HG02885 (cell line): ENCODE data around the gene RCSD1.
A peak's percentile ranks its signal among the peaks of the same experiment; 100 is the strongest.
"Not testable (repeated sequence)": the region's sequence is repeated elsewhere in the genome, so short reads cannot be mapped to it uniquely, and the experiment has no call there.

Source experiments
- ATAC-seq: cut with Tn5 transposase; IDR thresholded peaks from one replicate; pipeline ENCODE4 v1.9.1; 2021; ENCODE audit warnings: mild to moderate bottlenecking; ENCODE audit not compliant: unreplicated experiment, poor library complexity

Gene RCSD1, protein sequence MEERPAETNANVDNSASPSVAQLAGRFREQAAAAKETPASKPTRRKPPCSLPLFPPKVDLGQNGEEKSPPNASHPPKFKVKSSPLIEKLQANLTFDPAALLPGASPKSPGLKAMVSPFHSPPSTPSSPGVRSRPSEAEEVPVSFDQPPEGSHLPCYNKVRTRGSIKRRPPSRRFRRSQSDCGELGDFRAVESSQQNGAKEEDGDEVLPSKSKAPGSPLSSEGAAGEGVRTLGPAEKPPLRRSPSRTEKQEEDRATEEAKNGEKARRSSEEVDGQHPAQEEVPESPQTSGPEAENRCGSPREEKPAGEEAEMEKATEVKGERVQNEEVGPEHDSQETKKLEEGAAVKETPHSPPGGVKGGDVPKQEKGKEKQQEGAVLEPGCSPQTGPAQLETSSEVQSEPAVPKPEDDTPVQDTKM

DNA sequence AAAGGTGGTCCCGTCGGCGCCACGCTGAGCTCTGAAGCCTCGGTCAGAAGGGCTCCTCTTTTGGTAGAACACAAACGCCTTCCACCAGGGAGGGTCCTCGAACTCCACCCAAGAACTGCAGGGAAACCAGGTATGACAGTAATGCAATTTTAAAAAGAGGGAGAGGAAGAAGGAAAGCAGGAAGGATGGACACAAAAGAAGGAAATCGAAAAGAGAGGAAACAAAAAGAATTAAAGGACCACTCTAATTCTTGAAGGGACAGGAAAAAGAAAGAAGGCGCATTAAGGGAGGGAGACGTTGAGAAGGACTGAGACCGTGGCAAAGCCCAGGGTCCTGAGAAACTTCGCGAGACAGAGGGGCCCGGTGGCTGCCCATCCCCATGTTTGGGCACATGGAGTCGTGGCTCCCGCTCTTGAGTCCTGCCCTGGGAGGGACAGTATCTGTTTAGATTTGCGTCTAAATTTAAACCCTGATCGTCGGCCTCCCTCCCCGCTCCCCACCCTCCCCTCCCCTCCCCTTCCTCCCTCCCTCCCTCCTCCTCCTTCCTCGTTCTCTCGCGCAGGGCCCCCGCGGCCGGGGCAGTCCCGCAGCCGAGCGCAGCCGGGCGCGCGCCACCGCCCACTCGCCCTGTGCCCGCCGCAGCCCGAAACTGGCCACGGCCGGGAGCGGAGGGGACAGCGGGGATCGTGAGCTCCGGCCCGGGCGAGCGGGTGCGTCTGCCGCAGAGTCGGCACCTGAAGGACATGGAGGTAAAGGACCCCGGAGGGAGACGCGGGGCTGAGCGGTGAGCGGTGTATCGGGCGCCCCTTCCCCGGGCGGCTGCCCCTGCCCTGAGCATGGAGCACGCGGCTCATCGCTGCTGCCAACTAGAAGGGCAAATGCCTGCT is at the start of gene RCSD1:
Gene RCSD1, plus strand, starts transcription at position 552 of the 887 bp plus-strand sequence. Its CDS starts 192 bp downstream, at position 744.
- peak; percentile 35 for ATAC-seq

DNA sequence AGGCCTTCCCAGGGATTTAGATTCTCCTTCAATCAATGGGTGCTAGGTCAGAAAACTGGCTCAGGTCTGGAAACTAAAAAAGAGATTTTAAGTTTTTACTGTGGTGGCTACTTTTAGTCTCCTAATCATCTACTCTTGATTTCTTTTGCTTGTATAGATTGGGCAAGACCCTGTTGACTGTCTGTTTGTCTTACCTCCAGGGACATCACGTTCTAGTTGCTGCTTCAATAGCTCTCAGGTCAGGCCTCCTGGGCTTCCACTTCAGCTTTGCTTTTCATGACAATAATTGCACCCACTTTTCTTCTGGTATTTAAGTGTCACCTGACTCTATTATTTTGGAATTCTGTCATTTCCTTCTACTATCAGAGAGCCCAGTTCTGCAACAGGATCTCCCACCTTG is 48.0 kb upstream of the RCSD1 start:
- ATAC-seq, result no peak

DNA sequence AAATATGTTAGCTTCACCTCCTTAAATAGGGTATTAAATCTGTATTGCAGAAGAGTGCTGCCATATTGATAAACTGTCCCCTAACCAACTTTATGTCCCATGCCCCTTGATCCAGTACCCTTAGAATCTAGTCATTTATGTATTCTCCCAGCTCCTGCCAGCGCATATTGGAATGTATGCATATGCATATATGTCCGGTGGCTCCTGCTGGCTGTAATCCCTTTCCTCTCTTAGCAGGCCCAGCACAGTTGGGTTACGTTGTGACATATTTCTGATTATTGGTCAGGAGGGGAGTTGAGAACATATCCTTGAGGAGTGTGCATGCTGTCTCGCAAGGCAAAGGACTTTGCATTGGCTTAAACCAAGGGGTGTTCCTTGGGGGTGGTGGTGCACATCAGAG is 47.3 kb upstream of the RCSD1 start:
- no peak for ATAC-seq

- ATAC-seq, result no peak
Observed at GRCh38 chr1:167584581-167584980, 45.5 kb upstream of the RCSD1 start.

DNA sequence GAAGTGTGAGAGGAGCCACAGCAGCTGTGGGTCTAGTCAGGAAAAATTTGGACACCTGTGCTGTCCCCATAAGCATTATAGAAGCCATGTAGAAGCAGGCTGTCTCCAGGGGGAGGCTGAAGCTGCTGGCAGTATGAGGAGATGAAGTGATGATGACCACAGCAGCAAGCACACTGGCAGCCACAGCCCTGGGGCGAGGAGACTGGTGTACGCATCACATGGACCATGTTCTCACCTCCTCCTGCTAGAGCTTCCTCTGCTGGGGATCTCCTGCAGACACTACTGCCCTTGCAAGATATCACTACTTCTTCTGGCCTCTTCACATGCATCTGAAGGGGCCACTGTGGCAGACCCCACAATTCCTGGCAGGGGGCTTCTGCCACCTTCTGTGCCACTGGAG is 42.7 kb upstream of the RCSD1 start:
- no peak for ATAC-seq

- no peak for ATAC-seq
Observed at GRCh38 chr1:167587872-167588271, 42.2 kb upstream of the RCSD1 start.

GRCh38 chr1:167588361-167588760 is 41.7 kb upstream of the RCSD1 start:
- ATAC-seq, result no peak

DNA sequence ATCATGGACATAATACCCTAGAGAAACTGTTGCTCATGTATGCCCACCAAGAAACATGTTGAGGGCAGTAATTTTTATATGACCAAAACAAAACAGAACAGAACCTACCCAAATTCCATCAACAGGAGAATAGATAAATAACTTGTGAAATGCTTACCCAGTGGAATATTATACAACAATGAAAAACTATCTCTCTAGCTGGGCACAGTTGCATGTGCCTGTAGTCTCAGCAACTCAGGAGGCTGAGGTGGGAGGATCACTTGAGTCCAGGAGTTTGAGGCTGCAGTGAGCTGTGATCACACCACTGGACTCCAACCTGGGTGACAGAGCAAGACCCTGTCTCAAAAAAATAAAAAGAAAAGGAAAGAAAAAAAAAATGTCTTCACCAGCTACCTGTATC is 37.6 kb upstream of the RCSD1 start:
- ATAC-seq, result no peak

DNA sequence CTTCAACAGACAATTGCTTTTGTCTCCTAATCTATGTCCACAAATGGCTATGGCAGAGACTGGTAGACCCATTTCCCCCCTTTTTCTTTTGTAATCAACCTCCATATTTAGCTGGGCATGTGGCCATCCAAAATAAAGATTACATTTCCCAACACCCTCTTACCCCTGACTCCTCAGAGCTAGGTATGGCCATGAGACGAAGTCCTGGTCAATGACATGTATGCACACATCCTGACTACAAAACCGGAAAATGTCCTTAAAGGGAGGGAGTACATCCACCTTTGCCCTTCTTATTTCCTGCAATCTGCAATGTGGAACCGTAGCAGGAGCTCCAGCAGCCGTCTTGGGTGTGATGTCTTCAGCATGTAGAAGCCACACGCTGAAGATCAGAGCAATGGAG is 36.2 kb upstream of the RCSD1 start:
- ATAC-seq, result no peak

DNA sequence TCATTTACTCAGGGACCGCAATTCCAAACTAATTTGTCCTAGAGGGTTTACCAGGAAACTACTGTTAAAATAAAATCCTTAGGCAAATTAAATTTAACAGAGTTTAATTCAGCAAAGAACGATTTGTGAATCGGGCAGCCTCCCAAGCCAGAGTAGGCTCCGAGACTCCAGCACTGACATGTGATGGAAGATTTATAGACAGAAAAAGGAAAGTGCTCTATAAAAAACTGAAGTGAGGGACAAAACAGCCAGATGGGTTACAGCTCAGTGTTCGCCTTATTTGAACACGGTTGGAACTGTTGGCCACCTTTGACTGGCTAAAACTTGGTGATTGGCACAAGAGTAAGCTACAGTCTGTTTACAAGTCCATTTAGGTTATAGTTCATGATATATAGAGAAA is 35.2 kb upstream of the RCSD1 start:
- ATAC-seq, result no peak

DNA sequence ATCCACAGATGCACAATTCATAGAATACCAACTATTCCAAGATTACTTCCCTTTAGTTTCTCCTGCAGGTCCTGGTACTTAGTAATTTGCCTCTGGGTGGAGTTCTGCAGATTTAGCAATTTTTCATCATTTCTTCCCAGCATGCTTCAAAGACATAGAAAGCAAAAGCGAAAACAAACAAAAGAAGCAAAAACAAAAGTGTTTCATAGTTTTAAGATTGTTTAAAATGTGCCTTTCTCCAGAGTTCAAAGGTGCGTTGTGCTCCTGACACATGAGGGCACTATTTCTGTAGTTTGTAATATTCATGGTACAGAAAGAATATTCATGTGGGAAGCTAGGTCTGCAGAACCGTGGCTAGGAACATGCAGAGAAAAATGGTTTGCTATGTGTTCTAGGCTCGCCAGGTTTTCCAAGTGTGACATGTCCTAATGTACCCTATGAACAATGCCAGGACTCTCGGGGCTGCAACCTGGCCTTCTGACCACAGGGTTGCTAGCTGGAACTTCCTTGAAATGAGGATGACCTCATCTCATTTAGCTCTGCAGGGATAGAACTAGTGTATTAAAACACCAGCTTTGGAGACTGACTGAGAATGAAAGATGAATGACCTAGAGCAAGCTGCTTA is 30.0 kb upstream of the RCSD1 start:
- peak; percentile 87 for ATAC-seq

DNA sequence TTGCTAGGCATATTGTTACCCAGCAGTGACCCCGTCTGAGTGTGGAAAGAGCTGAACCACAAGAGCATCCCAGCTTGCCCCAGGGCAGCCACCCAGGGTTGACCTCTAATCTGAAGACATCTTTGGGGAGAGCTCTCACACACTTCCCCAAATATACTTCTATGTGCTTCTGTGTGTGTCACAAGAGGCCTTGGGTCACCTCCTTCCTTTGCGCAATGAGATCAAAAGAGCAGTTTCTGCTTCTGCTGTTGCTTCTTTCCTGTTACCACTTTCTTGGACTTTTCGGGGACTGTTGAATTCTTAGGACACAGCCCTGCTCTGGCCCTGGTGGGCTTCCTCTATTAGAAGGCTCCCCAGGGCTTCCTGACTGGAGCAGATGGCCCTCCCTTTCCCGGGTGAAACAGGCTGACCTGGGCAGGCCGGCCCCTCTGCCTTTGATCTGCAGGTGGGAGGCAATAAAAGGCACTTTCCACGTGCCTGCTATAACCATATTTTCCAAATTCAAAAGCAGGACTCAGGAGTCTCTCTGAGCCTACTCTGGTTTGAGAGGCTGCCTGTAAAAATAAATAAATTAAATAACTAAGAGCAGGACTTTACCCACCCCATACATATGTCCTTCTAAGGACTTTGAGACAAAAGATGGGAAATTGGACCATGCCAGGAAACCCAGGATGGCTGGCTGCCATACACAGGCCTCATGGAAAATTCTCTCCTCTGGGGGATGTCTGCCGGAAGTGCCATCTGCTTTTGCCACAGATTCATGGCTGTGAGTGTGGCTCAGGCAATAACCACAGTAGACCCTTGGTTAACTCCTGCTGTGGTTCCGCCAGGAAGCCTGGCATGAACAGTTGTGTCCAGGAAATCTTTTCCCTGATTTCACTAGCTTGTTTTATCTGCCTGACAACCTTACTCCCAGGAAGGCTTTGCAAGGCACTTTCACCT is 28.3 kb upstream of the RCSD1 start:
- peak; percentile 44 for ATAC-seq

DNA sequence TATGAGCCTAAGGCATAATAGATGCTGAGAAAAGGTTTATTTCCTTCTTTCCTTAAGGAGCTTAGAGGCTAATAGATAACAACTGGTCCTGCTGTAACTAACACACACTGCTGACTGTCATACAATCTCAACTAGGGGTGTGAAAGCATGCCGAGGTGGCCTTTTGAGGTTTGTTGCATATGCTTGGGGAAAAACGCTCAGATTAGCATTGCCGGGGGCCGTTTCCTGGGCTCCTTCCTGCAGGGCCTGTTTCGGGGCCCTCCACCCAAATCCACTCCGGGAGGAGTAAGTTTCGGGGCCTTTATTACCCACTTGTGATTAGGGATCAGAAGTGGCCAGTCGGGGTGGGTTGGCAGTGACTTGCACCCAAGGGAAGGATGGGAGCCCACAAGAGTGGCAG is 27.2 kb upstream of the RCSD1 start:
- no peak for ATAC-seq

- ATAC-seq, result no peak
Observed at GRCh38 chr1:167605576-167605975, 24.5 kb upstream of the RCSD1 start.

- ATAC-seq, result no peak
Observed at GRCh38 chr1:167611983-167612382, 18.0 kb upstream of the RCSD1 start.

- ATAC-seq, result no peak
Observed at GRCh38 chr1:167612587-167613385, 17.2 kb upstream of the RCSD1 start.

GRCh38 chr1:167613984-167614383 is 16.0 kb upstream of the RCSD1 start:
- not testable (repeated sequence) for ATAC-seq

DNA sequence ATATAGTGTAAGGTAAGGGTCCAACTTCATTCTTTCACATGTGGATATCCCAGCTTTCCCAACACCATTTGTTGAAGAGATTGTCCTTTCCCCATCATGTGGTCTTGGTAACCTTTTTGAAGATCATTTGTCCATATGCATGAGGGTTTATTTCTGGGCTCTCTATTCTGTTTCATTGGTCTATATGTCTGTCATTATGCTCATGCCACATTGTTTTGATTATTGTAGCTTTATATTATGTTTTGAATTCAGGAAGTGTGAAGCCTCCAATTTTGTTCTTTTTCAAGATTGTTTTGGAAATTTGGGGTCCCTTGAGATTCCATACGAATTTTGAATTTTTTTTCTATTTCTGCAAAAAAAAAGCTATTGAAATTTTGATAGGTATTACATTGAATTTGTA is 15.2 kb upstream of the RCSD1 start:
- no peak for ATAC-seq

- no peak for ATAC-seq
Observed at GRCh38 chr1:167616521-167616920, 13.5 kb upstream of the RCSD1 start.
